ENCODE data around the gene MED13. TPM values are rescaled to one million over a fixed set of nuclear protein-coding genes. Genes with fewer than 3 reads are reported as not detected.

The MED13 gene
- total RNA-seq, 1 donor, result 88.1 TPM

DNA sequence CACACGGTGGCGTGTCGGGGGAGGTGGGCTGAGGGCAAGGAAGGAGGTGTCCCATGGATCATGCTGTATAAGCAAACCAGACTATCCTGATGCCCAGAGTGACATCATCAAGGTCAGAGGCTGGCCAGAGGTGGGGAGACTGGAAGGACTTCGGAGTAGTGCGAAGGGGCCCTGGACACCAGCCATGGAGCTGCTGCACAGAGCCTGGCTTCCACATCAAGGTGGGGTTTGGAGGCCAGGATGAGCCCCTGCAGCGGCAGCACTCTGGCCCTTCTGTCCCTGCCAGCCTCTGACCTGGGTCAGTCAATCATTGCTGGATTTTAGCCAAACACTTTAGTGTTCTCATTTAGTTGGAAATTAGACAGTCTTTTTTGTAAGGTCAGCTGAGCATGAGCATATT lies 34.8 kb downstream of the MED13 start:
- no peak for DNase-seq (ENCODE audit: low read depth)
- no peak overlapping the region for H3K4me3 ChIP-seq (ENCODE audit: low read depth, low read length)
- no peak for TF ChIP-seq CTCF (IDR thresholded peaks at IDR 0.05; ENCODE audit: insufficient read depth, low read depth, low read length)

GRCh38 chr17:62024866-62025265 lies 40.2 kb downstream of the MED13 start:
- H3K4me3 ChIP-seq (ENCODE audit: low read depth, low read length), result no peak overlapping the region
- TF ChIP-seq CTCF (IDR thresholded peaks at IDR 0.05; ENCODE audit: insufficient read depth, low read depth, low read length), result no peak
- no peak for DNase-seq (ENCODE audit: low read depth)

DNA sequence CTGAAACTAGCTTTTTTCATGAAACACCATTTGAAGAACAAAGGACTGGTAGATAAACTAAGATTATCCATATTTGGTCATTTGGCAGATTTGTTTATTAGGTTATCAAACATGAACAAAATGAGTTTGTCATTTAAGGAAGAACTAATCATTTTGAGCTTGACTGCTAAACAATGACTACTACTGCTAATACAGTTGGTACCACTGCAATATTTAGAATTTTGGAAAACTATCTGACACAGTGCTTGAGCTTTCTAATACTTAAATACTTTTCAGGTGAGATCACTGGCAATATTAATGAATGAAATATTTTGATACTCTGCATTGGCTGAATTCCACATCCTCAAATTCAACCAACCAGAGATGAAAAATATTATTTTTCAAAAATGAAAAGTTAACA lies 47.2 kb downstream of the MED13 start:
- no peak overlapping the region for H3K4me3 ChIP-seq (ENCODE audit: low read depth, low read length)
- no peak for DNase-seq (ENCODE audit: low read depth)

DNA sequence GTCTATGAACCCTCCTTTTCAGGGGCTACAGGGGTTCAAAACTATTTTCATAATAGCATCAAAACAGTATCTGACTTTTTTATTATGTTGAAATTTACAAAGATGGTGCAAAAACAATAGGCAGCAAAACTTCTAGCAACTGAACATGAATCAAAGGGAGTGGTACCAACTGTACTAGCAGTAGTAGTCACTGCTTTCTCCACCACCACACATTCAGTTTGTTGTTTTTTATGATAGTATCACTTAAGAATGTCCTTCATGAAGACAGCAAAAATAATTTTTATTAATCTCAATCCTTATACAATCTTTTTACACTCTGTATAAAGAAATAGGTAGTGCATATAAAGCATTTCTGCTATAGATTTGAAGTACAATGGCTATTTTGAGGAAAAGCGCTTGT lies 47.6 kb downstream of the MED13 start:
- no peak overlapping the region for H3K4me3 ChIP-seq (ENCODE audit: low read depth, low read length)
- no peak for TF ChIP-seq CTCF (IDR thresholded peaks at IDR 0.05; ENCODE audit: insufficient read depth, low read depth, low read length)
- DNase-seq (ENCODE audit: low read depth), result peak; percentile 11

More for the DNA sequence above, 47.2 kb downstream of the MED13 start:
- no peak for TF ChIP-seq CTCF (IDR thresholded peaks at IDR 0.05; ENCODE audit: insufficient read depth, low read depth, low read length)

GRCh38 chr17:62014526-62014925 lies 50.6 kb downstream of the MED13 start:
- no peak overlapping the region for H3K4me3 ChIP-seq (ENCODE audit: low read depth, low read length)
- peak; percentile 7 for DNase-seq (ENCODE audit: low read depth)
- no peak for TF ChIP-seq CTCF (IDR thresholded peaks at IDR 0.05; ENCODE audit: insufficient read depth, low read depth, low read length)

- no peak for DNase-seq (ENCODE audit: low read depth)
These were observed 55.9 kb downstream of the MED13 start for GRCh38 chr17:62009220-62009619.

More at GRCh38 chr17:62009220-62009619, 55.9 kb downstream of the MED13 start:
- no peak for TF ChIP-seq CTCF (IDR thresholded peaks at IDR 0.05; ENCODE audit: insufficient read depth, low read depth, low read length)
- no peak overlapping the region for H3K4me3 ChIP-seq (ENCODE audit: low read depth, low read length)
